ENCODE results near the gene PFKFB3. TPM values are rescaled to one million over a fixed set of nuclear protein-coding genes. Genes with fewer than 3 reads are reported as not detected.
A peak's percentile ranks its signal among the peaks of the same experiment; 100 is the strongest.

The PFKFB3 gene
- total and polyA plus RNA-seq, 8 donors = 10.0 to 28.4 (median 17.8) TPM

DNA sequence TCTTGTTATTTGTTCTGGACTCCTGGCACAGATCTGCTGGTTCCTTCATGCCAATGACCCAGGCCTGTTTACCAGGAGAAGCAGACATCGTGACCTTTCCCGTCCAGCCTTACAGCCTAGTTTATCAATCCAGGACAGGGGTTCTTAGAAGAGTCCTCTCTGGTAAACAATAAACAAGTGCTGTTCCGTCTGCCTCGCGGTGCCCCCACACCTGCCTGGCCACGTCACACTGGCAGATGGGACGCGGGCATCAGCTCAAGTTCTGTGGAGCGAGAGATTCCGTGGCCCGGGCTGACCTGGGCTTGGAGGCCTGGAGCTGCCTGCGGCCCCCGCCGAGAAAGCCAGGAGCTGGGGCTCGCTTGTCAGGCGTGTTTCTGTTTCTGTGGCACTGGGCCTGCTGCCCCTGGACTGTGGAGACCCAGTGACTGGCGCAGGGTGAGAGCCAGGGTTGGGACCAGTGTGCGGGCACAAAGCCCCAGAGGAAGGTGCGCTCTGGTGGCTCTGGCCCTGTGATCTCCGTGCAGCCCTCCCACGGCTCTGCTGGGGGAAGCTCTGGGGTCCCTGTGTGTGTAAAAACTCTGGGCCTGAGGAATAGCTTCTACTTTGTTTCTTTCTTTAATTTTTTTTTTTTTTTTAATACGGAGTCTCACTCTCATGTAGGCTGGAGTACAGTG, 28.4 kb upstream of the PFKFB3 start:
- no peak for FAIRE-seq
- H3K9me3 ChIP-seq = no peaks in the 10 kb centered on the region
- H3K36me3 ChIP-seq = no peaks in the 10 kb centered on the region
- DNase-seq = no peak
- 85 to 86% methylated on average over 21 to 22 of the region's 22 CpGs for WGBS, 2 donors
- H3K27ac ChIP-seq = no peak overlapping the region
- peak in 2 of 4 donors; percentile 27 to 47 for ATAC-seq
- no peaks in the 10 kb centered on the region for H3K27me3 ChIP-seq
- no peak overlapping the region for H3K4me3 ChIP-seq
- H3K4me1 ChIP-seq = peaks cover 0 to 12% (median 0%) of the 10 kb centered on the region in 3 donors
- TF ChIP-seq, protein P1, sequence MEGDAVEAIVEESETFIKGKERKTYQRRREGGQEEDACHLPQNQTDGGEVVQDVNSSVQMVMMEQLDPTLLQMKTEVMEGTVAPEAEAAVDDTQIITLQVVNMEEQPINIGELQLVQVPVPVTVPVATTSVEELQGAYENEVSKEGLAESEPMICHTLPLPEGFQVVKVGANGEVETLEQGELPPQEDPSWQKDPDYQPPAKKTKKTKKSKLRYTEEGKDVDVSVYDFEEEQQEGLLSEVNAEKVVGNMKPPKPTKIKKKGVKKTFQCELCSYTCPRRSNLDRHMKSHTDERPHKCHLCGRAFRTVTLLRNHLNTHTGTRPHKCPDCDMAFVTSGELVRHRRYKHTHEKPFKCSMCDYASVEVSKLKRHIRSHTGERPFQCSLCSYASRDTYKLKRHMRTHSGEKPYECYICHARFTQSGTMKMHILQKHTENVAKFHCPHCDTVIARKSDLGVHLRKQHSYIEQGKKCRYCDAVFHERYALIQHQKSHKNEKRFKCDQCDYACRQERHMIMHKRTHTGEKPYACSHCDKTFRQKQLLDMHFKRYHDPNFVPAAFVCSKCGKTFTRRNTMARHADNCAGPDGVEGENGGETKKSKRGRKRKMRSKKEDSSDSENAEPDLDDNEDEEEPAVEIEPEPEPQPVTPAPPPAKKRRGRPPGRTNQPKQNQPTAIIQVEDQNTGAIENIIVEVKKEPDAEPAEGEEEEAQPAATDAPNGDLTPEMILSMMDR (IDR thresholded peaks at IDR 0.05) = no peak
- intact Hi-C loops (cut with DNase I) = no loop called here

DNA sequence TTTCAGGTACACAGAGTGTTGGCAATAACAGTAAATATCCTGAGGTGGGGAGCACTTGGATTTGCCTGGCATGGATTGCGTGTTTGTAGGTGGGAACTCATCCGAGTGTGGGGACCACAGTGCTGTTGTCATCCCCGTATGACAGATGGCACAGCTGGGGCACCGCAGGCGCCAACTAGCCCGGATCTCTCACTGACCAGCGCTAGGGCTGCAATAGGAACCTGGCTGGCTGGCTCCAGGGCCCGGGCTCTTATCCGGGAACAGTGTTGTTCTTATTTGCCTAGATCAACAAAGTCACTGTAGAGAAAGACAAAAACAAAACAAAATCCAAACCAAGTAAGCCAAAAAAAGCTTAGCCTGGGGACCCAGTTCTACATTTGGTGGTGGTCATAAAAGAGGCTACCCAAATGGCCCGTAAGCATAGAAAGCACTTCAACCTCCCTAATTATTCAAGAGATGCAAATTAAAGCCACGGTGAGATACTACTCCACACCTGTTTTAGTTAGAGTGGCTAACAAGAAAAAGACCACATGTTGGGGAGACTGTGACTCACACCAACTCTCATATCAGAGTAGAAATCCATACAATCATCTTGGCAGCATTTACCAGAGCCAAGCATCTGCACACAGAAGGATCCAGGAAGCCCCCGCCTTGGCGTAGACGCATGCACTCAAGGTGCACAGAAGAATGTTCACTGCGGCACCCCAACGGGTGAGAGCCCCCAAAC, 27.2 kb upstream of the PFKFB3 start:
- DNase-seq (no peak), FAIRE-seq (no peak), ATAC-seq (no peak)
- WGBS, 2 donors = 73 to 74% methylated on average over 16 of the region's 16 CpGs
- H3K4me1 ChIP-seq = peaks cover 0 to 5% (median 0%) of the 10 kb centered on the region in 3 donors
- no peaks in the 10 kb centered on the region for H3K27me3 ChIP-seq
- intact Hi-C loops (cut with DNase I) = no loop called here
- H3K4me3 ChIP-seq = no peak overlapping the region
- TF ChIP-seq, protein P1 (IDR thresholded peaks at IDR 0.05) = no peak
- no peak overlapping the region for H3K27ac ChIP-seq
- H3K9me3 ChIP-seq = no peaks in the 10 kb centered on the region
- H3K36me3 ChIP-seq = no peaks in the 10 kb centered on the region

DNA sequence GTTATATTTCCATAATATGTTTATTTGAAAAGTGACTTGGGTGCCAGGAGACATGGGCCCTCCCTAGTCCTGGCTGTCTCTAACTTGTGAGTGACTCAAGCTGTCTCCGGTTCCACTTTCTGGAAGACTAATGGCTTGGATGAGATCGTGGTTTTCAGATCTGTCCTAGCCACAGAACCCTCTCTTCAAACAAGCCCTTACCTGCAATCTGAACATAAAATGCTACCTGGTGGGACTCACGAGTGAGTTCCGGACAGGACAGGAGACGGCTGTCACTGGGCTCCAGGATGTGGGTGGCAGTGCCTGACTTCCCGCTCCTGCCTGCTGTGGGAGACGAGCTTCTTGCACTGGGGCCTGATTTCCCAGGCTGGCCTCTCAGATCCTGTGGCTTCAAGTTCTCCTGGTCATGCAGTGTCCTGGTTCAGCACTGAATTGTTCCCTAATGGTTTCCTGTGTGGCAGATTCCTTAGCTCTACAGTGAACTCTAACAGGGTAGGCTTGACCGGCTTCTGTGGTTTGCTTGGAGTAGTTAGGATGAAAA, 26.0 kb upstream of the PFKFB3 start:
- H3K4me3 ChIP-seq = no peak overlapping the region
- FAIRE-seq (no peak), ATAC-seq (peak in 1 of 4 donors; percentile 7), DNase-seq (no peak)
- H3K4me1 ChIP-seq = no peaks in the 10 kb centered on the region
- H3K9me3 ChIP-seq = no peaks in the 10 kb centered on the region
- 85 to 90% methylated on average over 8 of the region's 8 CpGs for WGBS, 2 donors
- intact Hi-C loops (cut with DNase I) = no loop called here
- no peak overlapping the region for H3K27ac ChIP-seq
- TF ChIP-seq, protein P1 (IDR thresholded peaks at IDR 0.05) = no peak
- H3K27me3 ChIP-seq = no peaks in the 10 kb centered on the region
- no peaks in the 10 kb centered on the region for H3K36me3 ChIP-seq

DNA sequence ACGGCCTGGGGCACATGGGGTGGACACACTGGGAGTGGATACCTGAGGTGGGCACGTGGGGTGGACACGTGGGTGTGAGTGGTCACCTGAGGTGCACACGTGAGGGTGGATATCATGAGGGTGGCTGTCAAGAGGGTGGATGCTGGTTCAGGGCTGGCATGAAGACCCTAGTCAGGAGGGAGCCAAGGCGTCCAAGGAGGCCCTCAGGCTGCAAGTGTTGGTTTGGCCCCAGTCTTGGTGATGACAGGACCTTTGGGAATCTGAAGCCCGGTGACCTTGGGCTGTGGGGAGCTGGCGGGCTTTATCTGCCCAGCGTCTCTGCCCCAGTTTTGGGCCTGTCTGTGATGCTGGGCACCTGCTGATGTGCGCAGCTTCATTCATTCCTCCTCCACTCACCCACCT, 24.9 kb upstream of the PFKFB3 start:
- ATAC-seq (peak in 1 of 4 donors; percentile 4), FAIRE-seq (no peak), DNase-seq (no peak)
- Histone ChIP-seq H3K27ac (no peak overlapping the region), H3K36me3 (no peaks in the 10 kb centered on the region), H3K27me3 (no peaks in the 10 kb centered on the region), H3K9me3 (no peaks in the 10 kb centered on the region), H3K4me3 (no peak overlapping the region), H3K4me1 (peaks cover 0 to 5% (median 0%) of the 10 kb centered on the region in 3 donors)
- TF ChIP-seq, protein P1 (IDR thresholded peaks at IDR 0.05) = no peak
- intact Hi-C loops (cut with DNase I) = no loop called here
- 60 to 78% methylated on average over 9 of the region's 9 CpGs for WGBS, 2 donors
